ENCODE data around the gene RXRA.

RXRA gene

DNA sequence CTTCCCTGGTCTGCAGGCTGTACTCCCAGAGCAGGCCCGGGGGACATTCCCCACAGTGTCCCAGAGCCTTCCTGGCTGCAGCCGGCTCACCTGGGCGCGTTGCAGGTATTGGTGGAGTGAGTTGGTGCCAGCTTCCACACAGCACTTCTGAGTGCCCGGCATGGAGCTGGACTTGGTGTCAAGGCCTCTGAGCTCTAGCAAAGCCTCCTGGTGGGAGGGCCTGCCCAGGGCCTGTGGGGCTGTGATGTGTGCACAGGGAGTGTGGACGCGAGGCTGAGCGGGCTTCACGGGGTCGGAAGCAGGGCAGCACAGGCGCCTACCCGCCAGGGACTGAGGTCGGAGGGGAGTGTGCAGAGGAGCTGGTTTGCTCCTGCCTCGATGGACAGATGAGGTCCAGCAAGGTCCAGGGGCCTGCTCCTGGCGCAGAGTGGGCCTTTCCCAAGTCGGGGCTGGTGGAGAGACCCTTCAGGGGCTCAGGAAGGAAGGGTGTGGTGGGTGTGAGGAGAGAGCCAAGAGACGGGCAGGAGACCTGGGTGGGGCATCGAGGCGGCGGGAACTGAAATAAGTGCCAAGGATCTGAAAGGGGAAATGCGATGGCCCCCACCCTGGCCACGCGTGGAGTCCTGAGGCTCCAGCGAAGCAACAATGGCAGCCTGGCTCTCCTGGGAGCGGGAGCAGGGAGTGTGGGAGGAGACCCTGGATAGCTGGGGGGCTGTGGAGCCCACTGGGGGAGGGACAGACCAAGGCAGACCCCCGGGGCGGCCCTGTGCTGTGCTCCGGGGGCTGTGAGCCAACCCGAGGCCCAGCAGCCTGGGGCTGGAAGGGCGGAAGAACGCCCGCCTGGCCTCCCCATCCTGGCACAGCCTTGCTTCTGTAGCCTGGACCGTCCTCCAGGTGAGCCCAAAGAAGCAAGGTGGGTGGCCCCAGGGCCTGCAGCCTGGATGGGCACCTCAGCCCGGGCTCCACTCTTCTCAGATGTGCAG, 78.4 kb downstream of the RXRA start:
- FAIRE-seq: no peak

DNA sequence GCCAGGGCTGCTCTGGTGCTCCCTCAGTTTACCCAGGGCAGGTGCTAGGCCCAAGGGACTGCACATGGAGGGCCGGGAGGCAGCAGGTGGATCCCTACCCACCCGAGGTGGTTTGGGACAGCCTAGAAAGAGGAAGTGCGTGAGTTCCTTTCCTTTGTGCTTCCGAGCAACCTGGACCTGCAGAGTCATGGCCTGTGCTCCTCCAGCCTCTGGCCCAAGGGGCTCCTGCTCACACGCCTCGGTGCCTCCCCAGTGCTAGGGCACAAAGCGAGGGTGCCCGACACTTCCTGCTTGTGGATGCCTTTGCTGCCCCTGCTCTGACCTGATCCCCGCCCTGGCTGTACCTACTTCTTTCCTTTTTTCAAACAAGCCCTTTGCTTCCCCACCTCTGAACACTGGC, 79.3 kb downstream of the RXRA start:
- FAIRE-seq: no peak

DNA sequence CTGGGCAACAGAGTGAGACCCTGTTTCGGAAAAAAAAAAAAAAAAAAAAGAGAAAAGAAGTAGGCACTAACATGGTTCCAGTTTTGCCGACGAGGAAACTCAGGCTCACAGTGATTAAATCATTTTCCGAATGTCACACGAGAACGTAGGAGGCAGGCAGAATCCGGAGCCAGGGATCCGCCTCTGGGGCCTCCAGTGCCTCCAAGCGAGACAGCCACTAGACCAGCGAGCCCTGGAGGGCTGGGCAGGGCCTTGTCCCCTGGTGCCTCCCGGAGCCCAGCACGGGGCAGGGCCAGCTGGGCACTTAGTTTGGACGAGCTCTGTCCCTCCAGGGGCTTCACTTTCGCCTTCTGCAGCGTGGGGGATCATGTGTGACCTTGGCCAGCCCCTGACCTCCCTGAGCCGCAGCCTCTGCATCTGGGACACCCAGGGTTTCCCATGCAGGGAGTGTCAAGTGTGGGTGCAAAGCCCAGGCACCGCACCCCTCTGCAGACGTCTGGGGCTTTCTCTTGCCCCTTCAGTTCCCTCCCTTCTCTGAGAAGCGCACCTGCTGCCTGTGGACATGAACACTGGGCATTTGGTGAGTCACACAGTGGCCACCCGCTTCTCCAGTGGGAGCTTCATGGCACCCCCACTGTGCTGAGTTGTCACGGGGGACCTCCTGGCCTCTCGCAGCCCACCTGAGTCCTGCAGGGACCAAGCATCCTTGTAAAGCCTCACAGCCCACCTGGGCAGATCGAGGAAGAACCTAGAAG, 80.3 kb downstream of the RXRA start:
- no peak for FAIRE-seq

DNA sequence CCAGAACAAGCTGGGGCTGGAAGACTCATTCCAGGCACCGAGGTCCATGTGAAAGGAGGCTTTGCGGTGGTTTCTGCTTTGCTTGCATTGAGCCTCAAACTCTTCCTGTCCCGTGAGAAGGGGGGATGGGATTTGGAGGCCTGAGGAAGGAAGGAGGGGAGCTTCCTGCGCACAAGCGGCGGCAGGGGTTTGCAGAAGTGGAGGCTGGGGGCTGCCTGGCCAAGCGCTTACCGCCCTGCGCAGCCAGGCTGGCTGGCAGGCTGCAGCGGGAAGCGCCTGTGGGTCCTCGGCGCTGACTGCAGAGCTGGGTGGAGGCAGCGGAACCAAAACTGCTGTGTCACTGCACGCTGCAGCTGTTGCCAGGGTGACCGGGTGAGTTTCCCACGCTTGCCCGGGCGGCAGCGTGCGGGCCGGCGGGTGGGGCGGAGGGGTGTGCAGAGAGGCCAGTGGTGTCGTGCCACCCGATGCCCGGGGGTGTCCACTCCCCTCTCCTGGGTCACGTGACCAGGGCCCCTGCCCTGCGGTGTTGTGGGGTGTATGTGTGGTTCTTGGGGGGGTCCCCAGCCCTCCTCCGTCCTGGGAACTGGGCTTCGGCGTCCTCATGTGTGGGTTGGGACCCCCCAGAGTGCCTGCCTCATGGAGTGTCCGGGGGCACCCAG, 81.0 kb downstream of the RXRA start:
- FAIRE-seq: no peak

DNA sequence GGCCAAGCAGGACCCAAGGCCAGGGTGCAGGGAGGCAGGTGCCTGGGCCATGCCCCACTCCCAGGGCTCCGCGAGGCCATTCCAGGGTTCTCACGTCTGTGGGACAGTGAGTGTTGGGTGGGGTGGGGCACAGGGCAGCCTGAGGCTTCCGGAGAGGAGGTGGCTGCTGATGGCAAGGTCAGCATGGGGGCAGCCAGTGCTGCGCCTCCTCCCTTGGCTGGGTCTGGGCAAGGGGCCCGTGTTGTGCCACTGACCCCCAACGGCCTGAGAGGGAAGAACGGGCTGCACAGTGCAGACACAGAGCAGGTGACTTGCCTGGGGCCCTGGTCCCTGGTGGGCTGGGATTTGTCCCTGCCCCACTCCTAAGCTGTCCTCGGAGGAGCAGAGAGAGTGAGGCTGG, 82.1 kb downstream of the RXRA start:
- no peak for FAIRE-seq

DNA sequence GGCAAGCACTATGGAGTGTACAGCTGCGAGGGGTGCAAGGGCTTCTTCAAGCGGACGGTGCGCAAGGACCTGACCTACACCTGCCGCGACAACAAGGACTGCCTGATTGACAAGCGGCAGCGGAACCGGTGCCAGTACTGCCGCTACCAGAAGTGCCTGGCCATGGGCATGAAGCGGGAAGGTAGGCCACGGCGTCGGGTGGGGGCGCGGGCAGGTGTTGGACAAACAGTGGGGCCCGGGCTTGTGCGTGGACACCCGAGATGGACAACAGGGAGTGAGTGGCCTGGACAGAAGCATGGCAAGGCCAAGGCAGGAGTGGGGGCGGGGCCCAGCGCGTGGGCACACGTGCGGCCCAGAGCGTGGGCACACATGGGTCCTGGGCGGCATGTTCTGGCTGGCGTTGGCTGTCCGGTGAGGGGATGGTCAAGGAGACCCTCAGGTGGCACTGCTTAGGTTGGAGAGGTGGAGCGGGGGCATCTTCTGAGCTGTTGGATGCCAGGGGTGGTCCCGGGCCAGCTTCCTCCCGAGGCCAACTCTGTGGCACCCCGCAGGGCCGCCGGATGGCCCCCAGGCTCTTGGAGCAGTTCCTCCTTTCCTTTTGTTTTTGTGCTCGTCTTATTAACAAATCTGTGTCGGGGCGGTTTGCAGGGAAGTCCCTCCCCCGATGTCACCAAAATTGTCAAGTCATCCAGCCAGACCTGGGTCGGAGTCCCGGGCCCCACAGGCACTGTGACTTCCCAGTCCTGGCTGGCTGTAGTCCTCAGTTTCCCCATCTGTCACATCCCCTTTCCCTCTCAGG, 82.9 kb downstream of the RXRA start:
- FAIRE-seq: no peak

DNA sequence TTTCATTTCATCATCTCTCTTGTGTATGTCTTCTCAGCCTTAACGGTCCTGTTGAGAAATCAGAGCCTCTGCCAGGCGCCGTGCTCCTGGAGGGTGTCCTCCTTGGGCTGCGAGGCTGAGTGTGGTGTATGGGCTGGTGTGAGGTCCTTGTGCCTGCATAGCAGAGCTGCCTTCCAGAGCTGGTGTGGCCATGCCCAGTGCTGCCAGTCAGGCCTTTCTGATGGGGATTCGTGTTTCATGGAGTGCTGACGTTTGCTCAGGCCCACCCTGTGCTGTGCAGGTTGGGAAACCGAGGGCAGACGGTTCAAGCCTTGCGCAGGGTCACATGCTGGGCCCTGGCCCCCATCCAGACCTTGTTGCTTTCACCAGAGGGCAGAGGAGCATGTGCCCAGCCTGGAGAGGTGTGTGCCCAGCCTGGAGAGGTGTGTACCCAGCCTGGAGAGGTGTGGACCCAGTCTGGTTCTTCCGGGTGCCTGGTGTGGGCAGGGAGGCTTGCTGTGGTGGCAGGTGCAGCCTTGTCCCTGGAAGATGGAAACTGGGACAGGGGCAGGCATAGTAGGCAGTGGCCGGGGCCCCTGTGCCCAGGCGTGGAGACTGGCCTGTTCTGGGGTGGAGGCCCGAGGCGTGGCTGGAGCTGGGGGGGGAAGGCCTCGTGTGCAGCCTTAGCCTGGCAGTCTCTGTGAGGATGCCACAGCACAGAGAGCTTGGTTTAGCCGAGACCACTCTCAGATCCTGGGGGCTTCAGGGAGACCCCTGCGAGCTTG, 84.0 kb downstream of the RXRA start:
- FAIRE-seq: no peak

DNA sequence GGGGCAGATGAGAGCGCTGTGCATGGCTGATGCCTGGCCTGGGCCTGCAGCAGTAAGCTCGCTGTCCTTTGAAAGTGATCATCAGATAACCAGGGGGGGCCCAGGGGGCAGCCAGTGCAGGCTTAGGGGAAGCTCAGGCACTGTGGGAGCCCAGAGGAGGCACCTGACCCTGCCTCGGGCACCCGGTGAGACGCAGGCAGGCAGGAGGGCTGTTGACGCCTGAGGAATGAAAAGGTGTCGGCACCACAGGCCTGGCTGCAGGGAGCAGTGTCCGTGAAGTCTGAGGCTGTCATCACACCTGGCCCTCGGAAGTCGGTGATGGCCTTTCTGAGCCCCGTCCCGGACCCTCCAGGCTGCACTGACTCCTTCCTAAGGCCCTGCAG, 84.6 kb downstream of the RXRA start:
- no peak for FAIRE-seq

DNA sequence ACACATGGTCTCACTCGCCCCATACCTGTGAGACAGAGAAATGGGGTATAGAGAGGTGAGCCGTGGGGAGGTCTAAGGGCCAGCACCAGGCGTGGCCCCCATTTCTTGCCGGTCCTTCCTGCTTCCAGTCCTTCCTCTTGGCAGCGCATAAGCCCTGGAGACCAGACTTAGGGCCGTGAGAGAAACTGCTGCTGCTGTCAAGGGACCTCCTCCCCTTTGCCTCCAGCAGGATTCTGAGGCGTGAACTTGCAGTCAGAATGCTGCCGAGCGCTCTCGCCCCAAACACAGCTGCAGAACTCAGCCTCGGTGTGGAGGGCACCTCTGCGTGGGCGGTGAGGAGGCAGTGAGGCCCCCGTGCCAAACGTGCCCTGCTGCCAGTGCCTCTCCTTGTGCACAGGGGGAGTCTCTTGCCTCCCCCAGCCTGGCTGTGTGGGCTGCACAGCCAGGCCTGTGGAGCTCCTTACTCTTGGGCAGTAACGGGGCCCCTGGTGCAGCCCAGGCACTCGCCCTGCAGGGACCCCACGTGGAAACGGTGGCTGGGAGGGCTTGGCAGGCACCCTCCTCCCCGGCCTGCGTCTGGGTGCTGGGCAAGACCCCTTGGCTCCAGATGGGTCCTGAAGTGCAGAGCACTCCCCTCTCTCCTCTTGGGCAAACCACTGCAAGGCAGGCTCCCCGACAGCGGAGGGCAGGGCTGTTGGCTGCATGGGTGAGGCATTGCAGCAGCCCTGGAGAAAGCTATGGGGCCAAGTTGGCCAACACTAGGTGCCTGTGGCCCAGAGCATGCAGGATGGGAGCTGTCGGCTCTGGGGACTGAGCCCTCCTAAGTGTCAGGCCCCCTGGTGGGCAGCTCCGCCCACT, 85.4 kb downstream of the RXRA start:
- FAIRE-seq: no peak

DNA sequence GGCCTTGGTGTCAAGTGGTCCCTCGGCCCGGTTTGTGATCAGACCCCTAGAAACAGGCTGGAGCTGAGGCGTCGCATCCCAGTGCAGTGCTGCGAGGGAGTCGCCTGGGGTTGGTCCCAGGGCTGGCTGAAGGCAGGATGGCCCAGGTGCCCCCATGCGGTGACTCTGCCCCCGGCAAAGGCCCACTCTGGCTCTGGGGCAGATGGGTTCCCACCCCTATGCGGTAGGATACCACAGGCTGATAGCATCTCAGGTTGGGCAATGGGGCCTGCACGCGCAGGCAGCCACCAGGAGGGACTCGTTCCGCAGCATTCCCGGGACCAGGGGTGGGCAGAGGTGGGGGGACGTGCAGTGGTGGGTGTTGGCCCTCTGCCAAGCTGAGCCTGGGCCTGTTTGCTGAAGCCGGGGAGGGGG, 86.0 kb downstream of the RXRA start:
- FAIRE-seq: no peak

DNA sequence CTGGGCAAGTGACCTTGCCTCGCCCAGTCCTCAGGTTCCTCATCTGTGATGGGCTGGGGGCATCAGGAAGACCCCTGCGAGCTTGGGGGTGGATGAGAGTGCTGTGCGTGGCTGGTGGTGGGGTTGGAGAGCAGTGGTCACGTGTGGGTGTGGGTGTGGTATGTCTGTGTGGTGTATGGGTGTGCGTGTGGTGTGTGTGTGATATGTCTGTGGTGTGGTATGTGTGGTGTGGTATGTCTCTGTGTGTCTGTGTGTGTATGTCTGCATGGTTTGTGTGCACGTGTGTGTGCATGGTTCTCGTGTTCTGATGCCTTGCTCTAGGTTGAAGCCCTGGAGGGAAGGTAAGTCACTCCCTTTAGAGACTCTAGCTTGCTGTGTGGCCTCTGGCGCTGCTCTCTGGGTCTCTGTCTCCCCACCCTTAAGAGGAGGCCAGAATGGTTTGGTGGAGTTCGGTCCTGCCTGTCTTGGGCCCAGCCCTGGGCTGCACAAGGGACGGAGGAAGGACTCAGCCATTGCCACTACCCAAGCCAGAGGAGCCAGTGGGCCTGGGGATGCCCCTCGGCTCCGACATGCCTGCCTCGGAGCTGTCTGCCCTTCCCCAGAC, 87.0 kb downstream of the RXRA start:
- FAIRE-seq: no peak

DNA sequence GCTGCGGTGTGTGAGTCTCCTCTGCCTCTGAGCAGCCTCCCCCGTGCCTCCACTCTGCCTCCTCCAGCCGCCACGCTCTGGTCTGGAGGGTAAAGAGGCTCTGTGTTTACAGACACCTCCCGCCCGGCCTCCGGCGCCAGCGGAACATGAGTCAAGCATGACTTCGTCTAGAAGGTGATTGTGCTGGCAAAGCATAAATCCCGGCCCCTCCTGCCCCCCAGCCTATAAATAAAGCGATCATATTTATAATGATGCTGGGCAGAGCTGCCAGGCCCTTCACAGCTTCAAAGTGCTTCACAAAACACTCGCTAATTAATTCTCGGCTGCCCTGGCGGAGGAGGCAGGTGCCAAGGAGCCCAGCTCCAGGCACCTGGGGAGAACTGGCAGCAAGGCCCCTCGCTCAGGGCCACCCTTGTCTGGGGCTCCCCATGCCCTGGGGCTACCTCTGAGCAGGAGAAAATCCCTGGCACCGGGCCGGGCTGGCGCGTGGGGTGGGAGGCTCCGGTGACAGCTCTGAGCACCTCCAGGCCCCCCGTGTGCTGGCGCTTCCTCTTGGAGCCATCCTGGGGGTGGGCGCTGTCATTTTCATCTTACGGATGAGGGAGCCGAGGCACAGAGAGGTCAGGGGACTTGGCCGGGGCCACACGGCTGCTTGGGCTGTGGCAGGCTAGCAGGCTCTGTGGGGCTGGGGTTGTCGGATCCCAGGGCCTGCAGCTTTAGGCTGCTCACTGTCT, 87.8 kb downstream of the RXRA start:
- FAIRE-seq: peak; percentile 92

DNA sequence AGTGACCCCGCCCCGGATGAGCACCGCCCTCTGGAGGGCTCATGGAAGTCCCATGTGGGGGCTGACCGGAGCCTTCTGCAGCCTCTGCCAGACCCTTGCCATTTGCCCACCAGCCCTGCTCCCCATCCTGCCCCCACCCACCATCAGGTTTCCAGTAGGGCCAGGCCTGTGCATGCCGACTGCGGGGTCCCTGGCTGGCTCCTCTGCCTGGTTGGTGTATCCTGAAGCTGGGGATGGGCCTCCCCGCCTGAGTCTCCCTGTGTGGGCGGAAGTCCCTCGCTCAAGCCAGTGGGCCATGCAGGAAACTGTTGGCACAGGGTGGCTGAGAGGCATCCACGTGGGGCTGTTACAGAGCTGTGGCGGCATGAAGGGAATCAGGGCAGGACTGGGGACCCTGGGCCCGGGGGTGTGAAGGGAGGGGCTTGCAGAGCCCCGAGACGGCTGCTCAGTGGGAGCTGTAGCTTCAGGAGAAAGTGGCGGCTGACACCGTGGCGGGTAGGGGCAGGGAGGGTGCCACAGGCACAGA, 88.7 kb downstream of the RXRA start:
- FAIRE-seq: no peak

DNA sequence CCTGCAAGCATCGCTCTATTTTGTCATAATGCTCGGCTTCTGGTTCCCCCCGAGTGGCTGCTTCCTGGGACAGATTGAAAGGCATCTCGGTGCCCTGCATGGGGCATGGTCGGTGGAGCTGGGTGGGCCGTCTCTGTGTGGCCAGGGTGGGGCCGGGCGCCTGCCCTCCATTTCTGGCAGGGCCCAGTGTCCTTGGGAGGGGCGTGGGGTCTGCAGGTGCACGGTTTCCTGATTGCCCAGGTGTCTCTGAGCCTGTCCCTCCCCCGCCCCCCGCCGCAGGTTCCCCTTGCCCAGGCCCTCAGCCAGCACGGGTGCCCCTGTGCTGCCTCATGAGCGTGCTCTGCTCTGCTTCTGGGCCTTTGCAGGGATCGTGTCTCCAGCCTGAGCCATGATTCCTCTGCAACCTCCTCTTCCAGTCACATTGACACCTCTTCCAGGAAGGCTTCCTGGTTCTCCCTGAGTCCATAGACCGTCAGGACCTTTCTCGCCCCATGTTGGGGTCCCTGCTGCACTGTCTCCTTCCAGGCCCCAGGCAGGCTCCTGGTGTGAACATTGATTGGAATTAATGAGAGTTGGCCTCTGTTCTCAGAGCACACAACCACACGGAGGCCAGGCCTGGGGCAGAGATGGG, 90.2 kb downstream of the RXRA start:
- no peak for FAIRE-seq

DNA sequence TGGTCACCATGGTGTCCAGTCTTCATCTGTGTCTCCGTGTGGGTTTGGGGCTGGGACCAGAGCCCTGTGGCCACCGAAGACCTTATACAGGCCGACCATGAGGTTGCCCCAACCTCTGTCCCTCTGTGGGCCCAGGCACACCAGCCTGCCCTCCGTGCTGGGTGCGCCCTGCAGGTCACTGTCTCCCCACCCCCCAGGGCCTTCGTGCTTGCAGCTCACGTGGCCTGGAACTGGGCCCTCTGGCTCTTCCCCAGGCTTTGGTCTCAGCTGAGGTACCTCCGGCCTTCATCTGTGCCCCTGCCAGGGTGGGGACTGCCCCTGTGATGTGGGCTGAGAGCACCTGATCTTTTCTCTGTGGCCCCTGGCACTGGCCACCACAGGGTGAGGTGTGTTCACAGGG, 92.1 kb downstream of the RXRA start:
- FAIRE-seq: no peak

DNA sequence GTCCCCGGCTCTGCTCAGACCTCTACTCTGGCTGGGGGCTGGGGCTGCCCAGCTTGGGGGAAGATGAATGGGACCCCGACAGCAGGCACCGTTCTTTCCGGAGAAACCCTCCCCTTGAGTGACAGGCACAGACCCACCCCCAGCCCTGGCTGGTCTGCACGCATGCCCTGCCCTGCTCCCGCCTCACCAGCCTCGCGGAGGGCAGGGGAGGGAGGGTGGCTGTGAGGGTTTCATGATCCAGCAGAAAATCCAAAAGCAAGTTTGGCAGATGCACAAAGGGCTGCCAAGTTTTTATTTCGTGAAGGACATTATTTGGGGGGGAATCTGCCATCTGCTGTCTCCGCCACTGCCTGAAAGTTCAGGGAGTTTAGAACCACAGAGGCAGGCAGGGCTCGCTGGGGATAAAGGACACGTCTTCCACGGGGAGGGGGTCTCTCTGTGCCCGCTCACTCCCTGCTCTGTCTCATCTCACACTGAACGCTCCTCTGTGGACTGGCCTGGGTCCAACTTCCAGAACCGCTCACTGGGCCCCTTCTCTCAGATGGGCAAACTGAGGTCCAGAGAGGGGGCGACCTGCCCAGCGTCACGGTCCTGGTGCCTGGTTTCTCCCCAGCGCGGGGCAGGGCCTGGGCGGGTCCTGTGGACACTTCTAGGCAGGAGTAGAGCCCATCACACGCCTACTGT, 92.9 kb downstream of the RXRA start:
- FAIRE-seq: no peak

DNA sequence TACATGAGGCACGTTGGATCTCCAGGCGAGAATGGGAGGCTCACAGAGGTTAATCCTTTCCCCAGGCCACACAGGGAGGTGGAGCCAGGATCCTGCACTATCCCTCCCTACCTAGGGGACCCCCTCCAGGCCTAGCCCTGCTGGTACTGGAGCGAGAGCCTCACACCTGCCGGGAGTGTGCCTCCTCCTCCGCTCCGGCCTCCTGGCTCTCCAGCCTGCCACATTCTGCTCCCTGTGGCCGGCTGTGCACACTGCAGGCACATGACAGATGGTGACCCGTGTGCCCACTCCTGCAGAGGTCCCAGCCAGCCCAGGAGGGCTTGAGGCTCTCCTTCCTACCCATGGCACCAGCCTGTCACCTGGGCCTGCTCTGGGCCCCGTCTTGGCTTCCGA, 93.4 kb downstream of the RXRA start:
- FAIRE-seq: no peak

DNA sequence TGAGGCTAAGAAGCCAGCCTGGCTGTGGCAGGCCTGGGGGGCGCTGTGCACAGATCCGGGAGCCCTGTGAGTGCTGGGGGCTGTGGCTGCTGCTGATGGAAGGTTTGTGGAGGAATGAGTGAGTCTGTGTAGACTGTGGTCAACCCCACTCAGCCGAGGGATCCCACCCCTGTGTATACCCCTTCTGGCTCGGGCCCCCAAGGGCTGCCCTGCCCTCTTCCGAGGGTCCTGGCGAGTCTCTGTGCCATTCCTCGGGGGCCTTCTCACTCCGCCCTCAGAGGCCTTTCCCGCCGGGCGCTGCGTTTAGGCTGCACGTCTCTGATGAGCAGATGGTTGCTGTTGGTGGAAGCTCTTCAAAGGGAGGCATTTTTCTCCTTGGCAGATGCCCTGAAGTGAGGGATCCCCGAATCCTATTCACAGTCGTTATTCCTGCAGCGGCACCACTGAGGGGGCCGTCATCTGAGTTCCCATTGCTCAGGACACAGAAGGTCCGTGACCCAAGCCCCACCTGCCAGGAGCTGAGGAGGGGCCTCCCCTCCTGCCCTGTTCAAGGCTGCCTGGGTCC, 94.1 kb downstream of the RXRA start:
- no peak for FAIRE-seq
